ENCODE results near the gene FMN2. TPM values are rescaled to one million over a fixed set of nuclear protein-coding genes. Genes with fewer than 3 reads are reported as not detected.

The FMN2 gene
- total and polyA plus RNA-seq, 2 donors (not counting 1 experiment from before 2014, with no cell fraction given): 8.0 to 13.7 TPM

- no peak for TF ChIP-seq EZH2 (IDR thresholded peaks at IDR 0.05; ENCODE audit: low read length, missing control alignments)
- TF ChIP-seq CTCF (conservative IDR thresholded peaks at IDR 0.05 in 1 of 2, IDR thresholded peaks at IDR 0.05 in 1 of 2; ENCODE audit: low read depth in 1 of 2, low read length in 2 of 2): no peak
- H3K9me3 ChIP-seq (ENCODE audit: control insufficient read depth, insufficient read depth, low read depth, low read length): no peaks in the 10 kb centered on the region
- DNase-seq (ENCODE audit: low read depth in 2 of 2): no peak
- H3K4me1 ChIP-seq (ENCODE audit: control insufficient read depth, extremely low read depth, insufficient read depth, low read length): no peaks in the 10 kb centered on the region
- H3K4me3 ChIP-seq (replicated peaks in 1 of 4; ENCODE audit: control extremely low read depth in 1 of 4, insufficient read depth in 1 of 4, low read depth in 3 of 4, low read length in 4 of 4): no peak overlapping the region
- H3K36me3 ChIP-seq (ENCODE audit: control insufficient read depth, insufficient read depth, low read length): peaks cover 2% of the 10 kb centered on the region
- H3K27ac ChIP-seq (ENCODE audit: insufficient read depth, low read length): no peak overlapping the region
- H3K79me2 ChIP-seq (ENCODE audit: control insufficient read depth, insufficient read depth, low read length): no peaks in the 10 kb centered on the region
- no peak overlapping the region for H3K9ac ChIP-seq (ENCODE audit: insufficient read depth, low read length)
- H4K20me1 ChIP-seq (ENCODE audit: control insufficient read depth, extremely low read depth, insufficient read depth, low read length): no peaks in the 10 kb centered on the region
- no peak overlapping the region for H2AFZ ChIP-seq (ENCODE audit: low read length)
- H3K27me3 ChIP-seq (ENCODE audit: control insufficient read depth, insufficient read depth, low read length): no peaks in the 10 kb centered on the region
- no peak overlapping the region for H3K4me2 ChIP-seq (ENCODE audit: extremely low read depth, insufficient read depth, low read length)
Measured at GRCh38 chr1:240148333-240148732, 56.6 kb downstream of the FMN2 start.

GRCh38 chr1:240149484-240150094 is 57.9 kb downstream of the FMN2 start:
- DNase-seq (ENCODE audit: low read depth in 2 of 2): peak; percentile 32 to 56
- Histone ChIP-seq H3K27me3 (ENCODE audit: control insufficient read depth, insufficient read depth, low read length) (no peaks in the 10 kb centered on the region), H3K4me3 (replicated peaks in 1 of 4; ENCODE audit: control extremely low read depth in 1 of 4, insufficient read depth in 1 of 4, low read depth in 3 of 4, low read length in 4 of 4) (no peak overlapping the region), H3K4me1 (ENCODE audit: control insufficient read depth, extremely low read depth, insufficient read depth, low read length) (no peaks in the 10 kb centered on the region), H3K9me3 (ENCODE audit: control insufficient read depth, insufficient read depth, low read depth, low read length) (no peaks in the 10 kb centered on the region), H3K9ac (ENCODE audit: insufficient read depth, low read length) (no peak overlapping the region), H2AFZ (ENCODE audit: low read length) (no peak overlapping the region), H3K4me2 (ENCODE audit: extremely low read depth, insufficient read depth, low read length) (no peak overlapping the region), H3K27ac (ENCODE audit: insufficient read depth, low read length) (no peak overlapping the region), H3K79me2 (ENCODE audit: control insufficient read depth, insufficient read depth, low read length) (no peaks in the 10 kb centered on the region), H3K36me3 (ENCODE audit: control insufficient read depth, insufficient read depth, low read length) (no peaks in the 10 kb centered on the region), H4K20me1 (ENCODE audit: control insufficient read depth, extremely low read depth, insufficient read depth, low read length) (no peaks in the 10 kb centered on the region)
- TF ChIP-seq EZH2 (IDR thresholded peaks at IDR 0.05; ENCODE audit: low read length, missing control alignments) (no peak), CTCF (conservative IDR thresholded peaks at IDR 0.05 in 1 of 2, IDR thresholded peaks at IDR 0.05 in 1 of 2; ENCODE audit: low read depth in 1 of 2, low read length in 2 of 2) (peak; percentile 46 to 65)

GRCh38 chr1:240151136-240151735 is 59.6 kb downstream of the FMN2 start:
- no peaks in the 10 kb centered on the region for H3K4me1 ChIP-seq (ENCODE audit: control insufficient read depth, extremely low read depth, insufficient read depth, low read length)
- DNase-seq (ENCODE audit: low read depth in 2 of 2): no peak
- no peaks in the 10 kb centered on the region for H3K36me3 ChIP-seq (ENCODE audit: control insufficient read depth, insufficient read depth, low read length)
- H3K9me3 ChIP-seq (ENCODE audit: control insufficient read depth, insufficient read depth, low read depth, low read length): no peaks in the 10 kb centered on the region
- no peak overlapping the region for H3K4me3 ChIP-seq (replicated peaks in 1 of 4; ENCODE audit: control extremely low read depth in 1 of 4, insufficient read depth in 1 of 4, low read depth in 3 of 4, low read length in 4 of 4)
- H3K27ac ChIP-seq (ENCODE audit: insufficient read depth, low read length): no peak overlapping the region
- no peaks in the 10 kb centered on the region for H4K20me1 ChIP-seq (ENCODE audit: control insufficient read depth, extremely low read depth, insufficient read depth, low read length)
- no peaks in the 10 kb centered on the region for H3K27me3 ChIP-seq (ENCODE audit: control insufficient read depth, insufficient read depth, low read length)
- no peak for TF ChIP-seq EZH2 (IDR thresholded peaks at IDR 0.05; ENCODE audit: low read length, missing control alignments)
- no peak for TF ChIP-seq CTCF (conservative IDR thresholded peaks at IDR 0.05 in 1 of 2, IDR thresholded peaks at IDR 0.05 in 1 of 2; ENCODE audit: low read depth in 1 of 2, low read length in 2 of 2)
- H3K9ac ChIP-seq (ENCODE audit: insufficient read depth, low read length): no peak overlapping the region
- no peak overlapping the region for H3K4me2 ChIP-seq (ENCODE audit: extremely low read depth, insufficient read depth, low read length)
- no peak overlapping the region for H2AFZ ChIP-seq (ENCODE audit: low read length)
- no peaks in the 10 kb centered on the region for H3K79me2 ChIP-seq (ENCODE audit: control insufficient read depth, insufficient read depth, low read length)
